GM12878 (cell line): ENCODE results near the gene ANKRD55. TPM values are rescaled to one million over a fixed set of nuclear protein-coding genes. Genes with fewer than 3 reads are reported as not detected.

ENCODE experiments used
- ATAC-seq: fragments of 200-7000 bp; cut with Tn5 transposase; 3 replicates; pipeline ENCODE4 v1.9.1; 2020; ENCODE audit warnings: mild to moderate bottlenecking, moderate library complexity
- BruUV-seq: library from RNA; stranded (reverse); fragments of 400-500 nt; replicated peaks from 2 replicates; lab custom pipeline; 2021; lab: Mats Ljungman, UMichigan
- CTCF ChIA-PET: fragments of 300-600 bp; sonication (Branson Sonifier 250); formaldehyde crosslinking; extraction: SDS; loops from one replicate; lab custom pipeline; 2021; ENCODE audit warnings: inconsistent platforms; lab: Yijun Ruan, JAX
- POLR2A ChIA-PET: fragments of 350-600 bp; formaldehyde crosslinking; extraction: SDS; loops from one replicate; lab custom pipeline; 2021; ENCODE audit warnings: inconsistent platforms; lab: Charles Lee
- RAD21 ChIA-PET: fragments of 300-600 bp; sonication (Branson Sonifier 250); formaldehyde crosslinking; loops from one replicate; lab custom pipeline; 2023; ENCODE audit warnings: antibody characterized with exemption; ENCODE audit not compliant: unreplicated experiment; lab: Charles Lee
- SMC1A ChIA-PET: fragments of 300-600 bp; sonication (Branson Sonifier 250); formaldehyde crosslinking; loops from one replicate; lab custom pipeline; 2023; ENCODE audit not compliant: unreplicated experiment, uncharacterized antibody; lab: Charles Lee
- DNase-seq: peaks from one replicate; pipeline ENCODE4 v3.0.0-alpha.2; 2011; ENCODE audit warnings: low read depth, low spot score
- FAIRE-seq: peaks from 3 replicates; lab custom pipeline; 2011; peaks lifted over from hg19 to GRCh38; lab: Jason Lieb, UNC
- H2AFZ ChIP-seq: 2 replicates; pipeline ENCODE4 v1.6.0; 2011; ENCODE audit warnings: low read depth, low read length, control low read depth; ENCODE audit not compliant: control insufficient read depth
- H3K27ac ChIP-seq: 2 replicates; pipeline ENCODE4 v1.5.1; 2011; ENCODE audit warnings: control low read depth; ENCODE audit not compliant: control insufficient read depth, insufficient read depth
- H3K27me3 ChIP-seq, 2 experiments: replicated peaks in 1 of 2; 2 replicates each; pipeline versions ENCODE4 v1.6.0 to v1.6.1; 2011; ENCODE audit warnings: low read length in 1 of 2; ENCODE audit not compliant: control insufficient read depth in 2 of 2, insufficient read depth in 2 of 2
- H3K36me3 ChIP-seq, 2 experiments: 2 replicates each; pipeline ENCODE4 v1.5.1; 2011; ENCODE audit warnings: low read length in 1 of 2; ENCODE audit not compliant: control insufficient read depth in 2 of 2, insufficient read depth in 2 of 2
- H3K4me1 ChIP-seq: 2 replicates; pipeline ENCODE4 v1.6.1; 2011; ENCODE audit warnings: mild to moderate bottlenecking, low read length, moderate library complexity, mixed read lengths; ENCODE audit not compliant: control insufficient read depth, insufficient read depth
- H3K4me2 ChIP-seq: 2 replicates; pipeline ENCODE4 v1.6.0; 2011; ENCODE audit warnings: control low read depth; ENCODE audit not compliant: control insufficient read depth, insufficient read depth
- H3K4me3 ChIP-seq: fragments of 200-600 bp; sonication (generic); 2 replicates; pipeline ENCODE4 v1.5.1; 2016
- H3K79me2 ChIP-seq: 2 replicates; pipeline ENCODE4 v1.6.0; 2011; ENCODE audit warnings: low read length; ENCODE audit not compliant: control insufficient read depth, insufficient read depth
- H3K9ac ChIP-seq: 2 replicates; pipeline ENCODE4 v1.8.0; 2011; ENCODE audit warnings: low read length, control low read depth, mixed read lengths; ENCODE audit not compliant: control insufficient read depth, insufficient read depth
- H3K9me3 ChIP-seq: replicated peaks from 3 replicates; pipeline ENCODE4 v1.5.1; 2011; ENCODE audit warnings: mild to moderate bottlenecking, low read length; ENCODE audit not compliant: control insufficient read depth, insufficient read depth
- H4K20me1 ChIP-seq: 2 replicates; pipeline ENCODE4 v1.6.0; 2011; ENCODE audit not compliant: control insufficient read depth, insufficient read depth
- ASH2L ChIP-seq: fragments of 300-600, 200-600 bp; sonication (generic); IDR thresholded peaks from 2 replicates; pipeline ENCODE4 v1.6.1; 2017; ENCODE audit warnings: low read depth, mild to moderate bottlenecking, borderline replicate concordance
- CEBPB ChIP-seq, 2 experiments: fragments of 150-350 bp in 1 of 2; IDR thresholded peaks; 2 replicates each; pipeline ENCODE4 v1.6.1; 2012 to 2014; ENCODE audit warnings: low read depth in 2 of 2, low read length in 2 of 2, borderline replicate concordance in 1 of 2, inconsistent platforms in 1 of 2
- EP300 ChIP-seq, 2 experiments: fragments of 150-350 bp in 1 of 2; IDR thresholded peaks; 2 replicates each; pipeline ENCODE4 v1.6.1; 2011 to 2012; ENCODE audit warnings: low read depth in 2 of 2, low read length in 2 of 2, borderline replicate concordance in 1 of 2, improper control_type of control experiment in 1 of 2, inconsistent platforms in 1 of 2; ENCODE audit not compliant: control insufficient read depth in 1 of 2
- IRF4 ChIP-seq: IDR thresholded peaks from 2 replicates; pipeline ENCODE4 v1.6.1; 2011; ENCODE audit warnings: low read depth, low read length
- LARP7 ChIP-seq: fragments of 450-650 bp; IDR thresholded peaks from 2 replicates; pipeline ENCODE4 v1.6.1; 2017; ENCODE audit warnings: mild to moderate bottlenecking
- MTA2 ChIP-seq: fragments of 450-650 bp; IDR thresholded peaks from 2 replicates; pipeline ENCODE4 v1.6.1; 2016; ENCODE audit warnings: low read depth, mild to moderate bottlenecking, moderate library complexity
- MYB ChIP-seq: fragments of 150-350 bp; IDR thresholded peaks from 2 replicates; pipeline ENCODE4 v1.6.1; 2014; ENCODE audit warnings: mild to moderate bottlenecking, low read depth, low read length, borderline replicate concordance
- NR2C2 ChIP-seq: IDR thresholded peaks from 2 replicates; pipeline ENCODE4 v1.6.1; 2011; ENCODE audit warnings: borderline replicate concordance, low read depth; ENCODE audit not compliant: control insufficient read depth, insufficient read length
- PAX5 ChIP-seq: IDR thresholded peaks from 2 replicates; pipeline ENCODE4 v1.6.1; 2011; ENCODE audit warnings: low read depth, low read length, borderline replicate concordance
- SMARCA5 ChIP-seq: fragments of 450-650 bp; IDR thresholded peaks from 2 replicates; pipeline ENCODE4 v1.6.1; 2017; ENCODE audit warnings: mild to moderate bottlenecking
- SRF ChIP-seq, 2 experiments: IDR thresholded peaks; 2 replicates each; pipeline ENCODE4 v1.6.1; 2011; ENCODE audit warnings: low read depth in 2 of 2, low read length in 2 of 2, mild to moderate bottlenecking in 1 of 2, moderate library complexity in 1 of 2
- TAF1 ChIP-seq: IDR thresholded peaks from 2 replicates; pipeline ENCODE4 v1.6.1; 2011; ENCODE audit warnings: mild to moderate bottlenecking, low read depth, low read length, borderline replicate concordance
- ZNF622 ChIP-seq: fragments of 450-650 bp; IDR thresholded peaks from 2 replicates; pipeline ENCODE4 v1.6.1; 2017; ENCODE audit warnings: mild to moderate bottlenecking, inconsistent platforms
- ZZZ3 ChIP-seq: IDR thresholded peaks from 2 replicates; pipeline ENCODE4 v1.6.1; 2011; ENCODE audit warnings: low read depth; ENCODE audit not compliant: control insufficient read depth, insufficient read length
- WGBS: methylation state at CpG from one replicate; pipeline ENCODE4 v1.1.6; 2016; ENCODE audit warnings: low lambda C conversion rate; ENCODE audit not compliant: insufficient replicate concordance, insufficient coverage; ENCODE audit errors: missing lambda C conversion rate; 5-methylcytosine and 5-hydroxymethylcytosine counted together
- in situ Hi-C: fragments of 300-500 bp; cut with MboI; formaldehyde crosslinking; loops from 9 replicates; pipeline ENCODE4 v1.14.3; 2018; ENCODE audit warnings: mixed read lengths
- intact Hi-C: fragments of 100-400 bp; cut with micrococcal nuclease; formaldehyde crosslinking; loops from one replicate; pipeline ENCODE4 v1.14.2; 2022; ENCODE audit not compliant: unreplicated experiment
- polyA plus RNA-seq, 11 experiments: library from polyadenylated mRNA; depleted of rRNA in 4 of 11; unstranded in 6 of 11; stranded (reverse) in 5 of 11; fragments of >200 nt; fragmentation: Nextera tagmentation in 4 of 11; fragmentation: Illumina TruSeq in 1 of 11; extraction: Ambion mirVana in 4 of 11; extraction: Trizol in 1 of 11; gene quantifications; 1 replicate in 1 of 11; 2 replicates in 10 of 11; pipeline versions ENCODE4 v1.2.1 to v1.2.3, GENCODE V29; 2011 to 2016; ENCODE audit warnings: inconsistent platforms in 2 of 11, missing spikeins in 2 of 11, low read depth in 1 of 11
- total RNA-seq, 4 experiments: library from RNA; depleted of rRNA in 3 of 4; stranded (reverse); fragments of >200 nt in 3 of 4; fragmentation: Illumina TruSeq in 1 of 4; extraction: Trizol in 1 of 4; gene quantifications; 2 replicates each; pipeline versions ENCODE4 v1.2.1 to v1.2.3, GENCODE V29; 2013 to 2021
- TF ChIP-seq, protein P1 (sequence below): IDR thresholded peaks from 2 replicates; pipeline ENCODE4 v1.6.1; 2012; ENCODE audit warnings: low read depth, low read length, improper control_type of control experiment
- TF ChIP-seq, protein P2 (sequence below): IDR thresholded peaks from 2 replicates; pipeline ENCODE4 v1.6.1; 2011; ENCODE audit warnings: low read depth, mild to moderate bottlenecking, low read length, moderate library complexity, borderline replicate concordance; ENCODE audit errors: extremely low read depth
- TF ChIP-seq, protein P3 (sequence below): IDR thresholded peaks from 2 replicates; pipeline ENCODE4 v1.6.1; 2012; ENCODE audit warnings: low read depth, low read length, improper control_type of control experiment

Gene ANKRD55
- total and polyA plus RNA-seq, 10 of the 15 experiments (the other 5 are each of a cell fraction or from before 2014, with no cell fraction given): 0.04 TPM; not detected in 9

DNA sequence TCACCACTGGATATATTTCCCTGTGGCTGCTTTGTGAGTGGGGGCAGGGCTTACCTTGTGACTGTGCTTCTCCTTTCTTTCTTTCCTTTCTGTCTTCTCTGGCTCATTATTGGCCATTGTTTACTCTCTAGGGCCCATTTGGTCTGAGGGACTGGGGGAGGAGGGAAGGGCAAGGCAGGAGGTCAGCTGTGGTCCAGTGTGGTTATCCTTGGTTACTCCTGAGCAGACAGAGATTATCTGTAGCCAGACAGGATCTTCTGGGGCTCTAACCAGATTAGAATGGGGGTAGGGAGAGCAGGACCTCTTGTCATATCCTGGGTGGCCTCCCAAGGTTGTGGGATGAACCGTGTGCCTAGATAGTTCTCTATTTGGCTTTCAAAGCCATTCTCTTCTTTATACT, 71.2 kb downstream of the ANKRD55 start:
- CTCF ChIA-PET: interaction anchor here (0.7 kb wide), 1 partner anchor 26 kb away, joined by 3 read pairs; no protein-coding TSS in a partner anchor
- FAIRE-seq: no peak
- no peak overlapping the region for H3K27ac ChIP-seq
- no peak; the same call in 2 of the 3 replicates for ATAC-seq
- in situ Hi-C loops: no loop called here
- H3K4me1 ChIP-seq: 0 out of 2 replicates have a peak, but pooled peaks cover 3% of the 10 kb centered on the region
- H3K36me3 ChIP-seq: no peaks in the 10 kb centered on the region
- intact Hi-C loops: no loop called here
- H2AFZ ChIP-seq: no peak overlapping the region
- H3K79me2 ChIP-seq: no peaks in the 10 kb centered on the region
- no peaks in the 10 kb centered on the region; a peak in 1 of 4 replicates for H3K27me3 ChIP-seq
- TF ChIP-seq ZZZ3: no peak
- no peak for TF ChIP-seq ASH2L
- TF ChIP-seq SMARCA5: no peak
- no peak for TF ChIP-seq TAF1
- no peak for TF ChIP-seq EP300 (IDR thresholded peaks at IDR 0.05; ENCODE audit: borderline replicate concordance in 1 of 2, control insufficient read depth in 1 of 2, low read depth in 2 of 2, low read length in 2 of 2)
- TF ChIP-seq CEBPB (IDR thresholded peaks at IDR 0.05; ENCODE audit: borderline replicate concordance in 1 of 2, low read depth in 2 of 2, low read length in 2 of 2): no peak
- TF ChIP-seq, protein P1, sequence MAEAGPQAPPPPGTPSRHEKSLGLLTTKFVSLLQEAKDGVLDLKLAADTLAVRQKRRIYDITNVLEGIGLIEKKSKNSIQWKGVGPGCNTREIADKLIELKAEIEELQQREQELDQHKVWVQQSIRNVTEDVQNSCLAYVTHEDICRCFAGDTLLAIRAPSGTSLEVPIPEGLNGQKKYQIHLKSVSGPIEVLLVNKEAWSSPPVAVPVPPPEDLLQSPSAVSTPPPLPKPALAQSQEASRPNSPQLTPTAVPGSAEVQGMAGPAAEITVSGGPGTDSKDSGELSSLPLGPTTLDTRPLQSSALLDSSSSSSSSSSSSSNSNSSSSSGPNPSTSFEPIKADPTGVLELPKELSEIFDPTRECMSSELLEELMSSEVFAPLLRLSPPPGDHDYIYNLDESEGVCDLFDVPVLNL: no peak
- no peak for TF ChIP-seq LARP7
- TF ChIP-seq, protein P2, sequence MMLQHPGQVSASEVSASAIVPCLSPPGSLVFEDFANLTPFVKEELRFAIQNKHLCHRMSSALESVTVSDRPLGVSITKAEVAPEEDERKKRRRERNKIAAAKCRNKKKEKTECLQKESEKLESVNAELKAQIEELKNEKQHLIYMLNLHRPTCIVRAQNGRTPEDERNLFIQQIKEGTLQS: no peak
- TF ChIP-seq ZNF622: no peak
- no peak for TF ChIP-seq MYB
- TF ChIP-seq IRF4: no peak
- no peak for TF ChIP-seq NR2C2
- TF ChIP-seq SRF (IDR thresholded peaks at IDR 0.05; ENCODE audit: low read depth in 2 of 2, low read length in 2 of 2): no peak
- TF ChIP-seq, protein P3, sequence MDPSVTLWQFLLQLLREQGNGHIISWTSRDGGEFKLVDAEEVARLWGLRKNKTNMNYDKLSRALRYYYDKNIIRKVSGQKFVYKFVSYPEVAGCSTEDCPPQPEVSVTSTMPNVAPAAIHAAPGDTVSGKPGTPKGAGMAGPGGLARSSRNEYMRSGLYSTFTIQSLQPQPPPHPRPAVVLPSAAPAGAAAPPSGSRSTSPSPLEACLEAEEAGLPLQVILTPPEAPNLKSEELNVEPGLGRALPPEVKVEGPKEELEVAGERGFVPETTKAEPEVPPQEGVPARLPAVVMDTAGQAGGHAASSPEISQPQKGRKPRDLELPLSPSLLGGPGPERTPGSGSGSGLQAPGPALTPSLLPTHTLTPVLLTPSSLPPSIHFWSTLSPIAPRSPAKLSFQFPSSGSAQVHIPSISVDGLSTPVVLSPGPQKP: no peak
- no peak for TF ChIP-seq PAX5
- TF ChIP-seq MTA2: no peak
- TF ChIP-seq, all 136 proteins: peak for 0
- Histone ChIP-seq H4K20me1 (no peaks in the 10 kb centered on the region), H3K4me3 (no peak overlapping the region), H3K4me2 (no peak overlapping the region), H3K9me3 (no peaks in the 10 kb centered on the region), H3K9ac (no peak overlapping the region)
- SMC1A ChIA-PET: interaction anchor here (0.7 to 2.6 kb wide), 3 partner anchors 39 to 76 kb away, joined by 3 to 12 read pairs (median 4); no protein-coding TSS in a partner anchor
- no peak for DNase-seq
- 0% methylated on average over 1 of the region's 1 CpG for WGBS
- RAD21 ChIA-PET: interaction anchor here (1.5 kb wide), 1 partner anchor 55 kb away, joined by 4 read pairs; no protein-coding TSS in a partner anchor
- POLR2A ChIA-PET: no interaction called here
- BruUV-seq: no TSS peak
